HG03097 (cell line): Measurements from ENCODE around the gene RTL3.

ENCODE experiments used
- ATAC-seq: cut with Tn5 transposase; IDR thresholded peaks from one replicate; pipeline ENCODE4 v1.9.1; 2021; ENCODE audit not compliant: unreplicated experiment, low FRiP score

RTL3 gene

DNA sequence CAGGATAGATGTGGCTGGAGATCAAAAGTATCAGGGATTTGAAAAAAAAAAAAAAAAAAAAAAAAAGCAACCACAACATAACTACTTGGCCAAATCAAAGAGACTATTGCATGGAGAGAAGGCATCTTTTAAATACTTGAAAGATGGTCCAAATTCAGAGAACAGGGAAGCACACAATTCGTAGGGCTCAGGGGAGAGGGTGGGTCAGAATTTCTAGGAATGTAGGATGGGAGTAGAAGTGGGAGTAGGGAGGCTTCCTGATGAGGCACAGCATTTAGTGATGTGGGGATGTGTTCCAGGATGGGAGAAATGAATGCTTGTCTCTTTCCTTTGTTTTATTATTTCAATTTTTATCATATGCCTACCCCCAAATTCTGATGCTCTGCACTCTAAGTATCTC lies 36.3 kb downstream of the RTL3 start:
- no peak for ATAC-seq

DNA sequence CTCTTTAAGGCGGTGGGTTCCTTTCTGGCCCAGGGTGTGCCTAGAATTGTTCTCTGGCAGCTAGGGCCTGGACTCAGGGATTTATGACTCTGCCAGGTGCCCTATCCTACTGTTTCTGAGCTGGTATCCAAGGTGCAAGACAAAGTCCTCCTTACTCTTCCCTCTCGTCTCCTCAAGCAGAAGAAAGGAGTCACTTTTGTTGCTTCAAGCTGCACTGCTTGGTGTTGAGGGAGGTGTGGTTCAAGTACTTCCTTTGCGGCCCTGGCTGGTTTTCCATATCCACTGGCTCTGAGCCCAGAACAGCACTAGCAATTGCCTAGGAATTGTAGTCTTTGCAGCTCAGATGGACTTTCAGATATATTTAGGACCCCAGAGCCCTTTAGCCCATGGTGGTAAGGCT lies 39.3 kb downstream of the RTL3 start:
- ATAC-seq, result no peak

DNA sequence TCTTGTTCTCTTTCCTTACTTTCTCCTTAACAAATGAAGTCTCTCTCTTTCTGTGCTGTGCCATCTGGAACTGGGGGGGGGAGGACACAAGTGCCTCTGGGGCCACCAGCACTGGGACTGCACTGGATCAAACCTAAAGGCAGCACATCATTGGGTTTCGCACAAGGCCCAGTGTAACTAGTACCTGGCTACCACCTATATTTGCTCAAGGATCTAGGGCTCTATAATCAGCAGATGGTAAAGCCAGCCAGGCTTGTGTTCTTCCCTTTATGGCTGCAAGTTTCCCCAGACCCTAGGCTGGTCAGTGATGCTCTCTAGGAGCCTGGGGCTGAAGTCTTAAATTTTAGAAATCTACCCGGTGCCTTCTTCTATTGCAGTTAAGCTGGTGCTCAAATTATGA lies 40.1 kb downstream of the RTL3 start:
- no peak for ATAC-seq

DNA sequence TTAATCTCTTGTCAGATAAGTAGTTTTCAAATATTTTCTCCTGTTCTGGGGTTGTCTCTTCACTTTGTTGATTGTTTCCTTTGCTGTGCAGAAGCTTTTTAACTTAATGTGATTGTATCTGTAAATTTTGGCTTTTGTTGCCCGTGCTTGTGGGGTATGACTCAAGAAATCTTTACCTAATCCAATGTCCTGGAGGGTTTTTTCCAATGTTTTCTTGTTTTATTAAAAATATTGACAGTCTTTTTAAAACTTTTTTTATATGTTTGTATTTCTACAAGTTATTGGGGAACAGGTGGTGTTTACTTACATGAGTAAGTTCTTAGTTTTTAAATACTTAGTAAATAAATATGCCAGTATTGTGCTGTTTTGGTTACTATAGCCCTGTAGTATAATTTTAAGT lies 44.9 kb downstream of the RTL3 start:
- ATAC-seq, result no peak
